GM18505 (cell line): ENCODE results near the gene TRAK2.
"Not testable (repeated sequence)": the region's sequence is repeated elsewhere in the genome, so short reads cannot be mapped to it uniquely, and the experiment has no call there.

Source experiments
- ATAC-seq: cut with Tn5 transposase; IDR thresholded peaks from one replicate; pipeline ENCODE4 v1.9.1; 2021; ENCODE audit not compliant: unreplicated experiment
- POLR2A ChIP-seq: IDR thresholded peaks from 4 replicates; pipeline ENCODE4 v1.6.1; 2011; ENCODE audit warnings: borderline replicate concordance; ENCODE audit not compliant: insufficient read depth, insufficient read length; ENCODE audit errors: extremely low read depth

TRAK2 gene

GRCh38 chr2:201465524-201465971, 14.3 kb upstream of the TRAK2 start:
- TF ChIP-seq POLR2A: no peak
- ATAC-seq: no peak

- no peak for ATAC-seq
- TF ChIP-seq POLR2A: no peak
Observed at GRCh38 chr2:201464547-201464946, 13.3 kb upstream of the TRAK2 start.

GRCh38 chr2:201460532-201460931, 9.3 kb upstream of the TRAK2 start:
- no peak for TF ChIP-seq POLR2A
- no peak for ATAC-seq

- no peak for TF ChIP-seq POLR2A
- ATAC-seq: no peak
Observed at GRCh38 chr2:201458381-201458780, 7.1 kb upstream of the TRAK2 start.

GRCh38 chr2:201452922-201453643, 1.8 kb upstream of the TRAK2 start:
- ATAC-seq: no peak
- TF ChIP-seq POLR2A: no peak

GRCh38 chr2:201452058-201452921, 1.0 kb upstream of the TRAK2 start:
- no peak for TF ChIP-seq POLR2A

GRCh38 chr2:201450954-201451291, 335 bp downstream of the TRAK2 start:
- no peak for TF ChIP-seq POLR2A
- ATAC-seq: peak; percentile 18

More at GRCh38 chr2:201452058-201452921, 1.0 kb upstream of the TRAK2 start:
- no peak for ATAC-seq

GRCh38 chr2:201448701-201449100, 2.6 kb downstream of the TRAK2 start:
- no peak for TF ChIP-seq POLR2A
- ATAC-seq: no peak

- no peak for ATAC-seq
- TF ChIP-seq POLR2A: no peak
Observed at GRCh38 chr2:201448061-201448460, 3.2 kb downstream of the TRAK2 start.

GRCh38 chr2:201447086-201447485, 4.2 kb downstream of the TRAK2 start:
- no peak for TF ChIP-seq POLR2A
- ATAC-seq: no peak

GRCh38 chr2:201444746-201445465, 6.4 kb downstream of the TRAK2 start:
- TF ChIP-seq POLR2A: no peak
- ATAC-seq: no peak

GRCh38 chr2:201441409-201441808, 9.8 kb downstream of the TRAK2 start:
- TF ChIP-seq POLR2A: no peak
- ATAC-seq: peak; percentile 47

GRCh38 chr2:201440182-201440581, 11.1 kb downstream of the TRAK2 start:
- TF ChIP-seq POLR2A: no peak
- no peak for ATAC-seq

GRCh38 chr2:201439336-201439922, 11.8 kb downstream of the TRAK2 start:
- not testable (repeated sequence) for ATAC-seq
